ENCODE measurements around the gene LPP.

- TF ChIP-seq POLR2A (IDR thresholded peaks at IDR 0.05; ENCODE audit: low read depth, low read length) (no peak), POLR2AphosphoS5 (IDR thresholded peaks at IDR 0.05; ENCODE audit: low read depth, low read length) (no peak)
Measured at GRCh38 chr3:188294113-188294512, 140.2 kb downstream of the LPP start.
